IMR-90 (cell line): Measurements from ENCODE around the gene KCNQ2. TPM values are rescaled to one million over a fixed set of nuclear protein-coding genes. Genes with fewer than 3 reads are reported as not detected.

ENCODE experiments used
- ATAC-seq: fragments of 200-7000 bp; cut with Tn5 transposase; 2 replicates; pipeline ENCODE4 v1.9.1; 2020; ENCODE audit warnings: low read depth, mild to moderate bottlenecking, moderate library complexity
- BruUV-seq: library from RNA; stranded (reverse); fragments of 400-500 nt; replicated peaks from 2 replicates; lab custom pipeline; 2021; lab: Mats Ljungman, UMichigan
- CTCF ChIA-PET: fragments of 300-600 bp; formaldehyde crosslinking; extraction: SDS; loops from one replicate; lab custom pipeline; 2021; ENCODE audit warnings: antibody characterized with exemption; lab: Yijun Ruan, JAX
- POLR2A ChIA-PET: fragments of 300-600 bp; sonication (Branson Sonifier 250); formaldehyde crosslinking; loops from one replicate; lab custom pipeline; 2022; ENCODE audit warnings: antibody characterized with exemption; ENCODE audit not compliant: unreplicated experiment; lab: Charles Lee
- DNase-seq: peaks from one replicate; pipeline ENCODE4 v3.0.0; 2013
- H2AFZ ChIP-seq: replicated peaks from 2 replicates; pipeline ENCODE3; 2013; ENCODE audit warnings: low read length, mild to moderate bottlenecking; ENCODE audit not compliant: poor library complexity
- H2AK5ac ChIP-seq: 2 replicates; pipeline ENCODE4 v1.6.1; 2013; ENCODE audit warnings: low read depth, low read length, inconsistent platforms
- H2AK9ac ChIP-seq: replicated peaks from 2 replicates; pipeline ENCODE3; 2013; ENCODE audit warnings: mild to moderate bottlenecking, low read depth, low read length, moderate library complexity; ENCODE audit not compliant: poor library complexity
- H2BK120ac ChIP-seq: 2 replicates; pipeline ENCODE4 v1.6.1; 2013; ENCODE audit warnings: low read depth, low read length, inconsistent platforms
- H2BK15ac ChIP-seq: 3 replicates; pipeline ENCODE4 v1.6.1; 2013; ENCODE audit warnings: low read depth, low read length, inconsistent platforms
- H2BK20ac ChIP-seq: 2 replicates; pipeline ENCODE4 v1.6.1; 2013; ENCODE audit warnings: low read depth, mild to moderate bottlenecking, inconsistent platforms, low read length, moderate library complexity
- H2BK5ac ChIP-seq: 2 replicates; pipeline ENCODE4 v1.6.1; 2013; ENCODE audit warnings: mild to moderate bottlenecking, low read depth, low read length, inconsistent platforms; ENCODE audit not compliant: poor library complexity, severe bottlenecking
- H3K14ac ChIP-seq: replicated peaks from 2 replicates; pipeline ENCODE4 v1.6.1; 2013; ENCODE audit warnings: low read depth, low read length, inconsistent platforms
- H3K18ac ChIP-seq: 2 replicates; pipeline ENCODE4 v1.6.1; 2013; ENCODE audit warnings: low read depth, low read length, control low read depth
- H3K23ac ChIP-seq: 2 replicates; pipeline ENCODE4 v1.6.1; 2013; ENCODE audit warnings: low read depth, low read length, inconsistent platforms
- H3K27ac ChIP-seq: 2 replicates; pipeline ENCODE4 v1.5.1; 2013; ENCODE audit warnings: mild to moderate bottlenecking, control low read depth, low read length; ENCODE audit not compliant: insufficient read depth
- H3K27me3 ChIP-seq: 2 replicates; pipeline ENCODE4 v1.6.1; 2013; ENCODE audit warnings: low read length; ENCODE audit not compliant: control insufficient read depth, insufficient read depth
- H3K36me3 ChIP-seq: 2 replicates; pipeline ENCODE4 v1.6.1; 2013; ENCODE audit warnings: low read length, mixed read lengths; ENCODE audit not compliant: control insufficient read depth, insufficient read depth
- H3K4ac ChIP-seq: 2 replicates; pipeline ENCODE4 v1.6.1; 2013; ENCODE audit warnings: low read depth, low read length, inconsistent platforms
- H3K4me1 ChIP-seq: 2 replicates; pipeline ENCODE4 v1.6.1; 2013; ENCODE audit warnings: low read length, mixed read lengths; ENCODE audit not compliant: control insufficient read depth, insufficient read depth
- H3K4me2 ChIP-seq: 2 replicates; pipeline ENCODE4 v1.6.1; 2013; ENCODE audit warnings: low read depth, mild to moderate bottlenecking, control low read depth, low read length, moderate library complexity
- H3K4me3 ChIP-seq: 2 replicates; pipeline ENCODE4 v1.5.1; 2013; ENCODE audit warnings: low read depth, mild to moderate bottlenecking, control low read depth, low read length, moderate library complexity; ENCODE audit not compliant: insufficient read depth
- H3K56ac ChIP-seq: 2 replicates; pipeline ENCODE4 v1.6.1; 2013; ENCODE audit warnings: low read length, inconsistent platforms; ENCODE audit not compliant: insufficient read depth; ENCODE audit errors: extremely low read depth
- H3K79me1 ChIP-seq, 2 experiments: 2 replicates each; pipeline ENCODE4 v1.6.1; 2013; ENCODE audit warnings: low read length in 2 of 2, inconsistent platforms in 1 of 2, low read depth in 1 of 2
- H3K9ac ChIP-seq: 2 replicates; pipeline ENCODE4 v1.6.1; 2013; ENCODE audit warnings: low read depth, low read length, control low read depth
- H3K9me1 ChIP-seq: 2 replicates; pipeline ENCODE4 v1.6.1; 2013; ENCODE audit warnings: low read length, inconsistent platforms; ENCODE audit not compliant: insufficient read depth
- H3K9me3 ChIP-seq: 2 replicates; pipeline ENCODE4 v1.6.1; 2013; ENCODE audit warnings: low read length; ENCODE audit not compliant: control insufficient read depth, insufficient read depth
- H4K20me1 ChIP-seq: 2 replicates; pipeline ENCODE4 v1.6.1; 2013; ENCODE audit warnings: low read length, inconsistent platforms; ENCODE audit not compliant: insufficient read depth
- H4K5ac ChIP-seq: 2 replicates; pipeline ENCODE4 v1.6.1; 2013; ENCODE audit warnings: mild to moderate bottlenecking, low read depth, low read length, control low read depth
- H4K8ac ChIP-seq, 2 experiments: 2 replicates each; pipeline ENCODE4 v1.6.1; 2013; ENCODE audit warnings: low read depth in 2 of 2, low read length in 2 of 2, control low read depth in 1 of 2, inconsistent platforms in 1 of 2
- H4K91ac ChIP-seq: 2 replicates; pipeline ENCODE4 v1.6.1; 2013; ENCODE audit warnings: low read depth, low read length, inconsistent platforms; ENCODE audit not compliant: insufficient read depth
- BHLHE40 ChIP-seq: fragments of 150-350 bp; IDR thresholded peaks from 2 replicates; pipeline ENCODE4 v1.6.1; 2016; ENCODE audit warnings: mild to moderate bottlenecking, low read depth, low read length
- CEBPB ChIP-seq: IDR thresholded peaks from 2 replicates; pipeline ENCODE4 v1.6.1; 2012; ENCODE audit warnings: low read depth, low read length, improper control_type of control experiment
- CHD1 ChIP-seq: IDR thresholded peaks from 2 replicates; pipeline ENCODE4 v1.6.1; 2012; ENCODE audit warnings: low read depth, low read length, improper control_type of control experiment
- FOS ChIP-seq: fragments of 150-350 bp; IDR thresholded peaks from 2 replicates; pipeline ENCODE4 v1.6.1; 2016; ENCODE audit warnings: low read depth, low read length
- MAFK ChIP-seq: IDR thresholded peaks from 2 replicates; pipeline ENCODE4 v1.6.1; 2012; ENCODE audit warnings: low read depth, low read length, improper control_type of control experiment
- MXI1 ChIP-seq: IDR thresholded peaks from 2 replicates; pipeline ENCODE4 v1.6.1; 2012; ENCODE audit warnings: low read depth, mild to moderate bottlenecking, low read length, moderate library complexity, borderline replicate concordance
- NFE2L2 ChIP-seq: fragments of 150-350 bp; IDR thresholded peaks from 2 replicates; pipeline ENCODE4 v1.6.1; 2016; ENCODE audit warnings: low read depth, mild to moderate bottlenecking, low read length
- POLR2A ChIP-seq: IDR thresholded peaks from 2 replicates; pipeline ENCODE4 v1.6.1; 2012; ENCODE audit warnings: mild to moderate bottlenecking, low read depth, low read length
- RAD21 ChIP-seq: IDR thresholded peaks from 2 replicates; pipeline ENCODE4 v1.6.1; 2012; ENCODE audit warnings: low read length, improper control_type of control experiment
- RCOR1 ChIP-seq: IDR thresholded peaks from 2 replicates; pipeline ENCODE4 v1.6.1; 2012; ENCODE audit warnings: mild to moderate bottlenecking, low read length, improper control_type of control experiment; ENCODE audit not compliant: insufficient replicate concordance
- RFX5 ChIP-seq: IDR thresholded peaks from 2 replicates; pipeline ENCODE4 v1.8.0; 2012; ENCODE audit warnings: low read depth, mild to moderate bottlenecking, low read length, moderate library complexity
- WGBS, 2 experiments: methylation state at CpG; one replicate each; pipeline versions ENCODE4 v1.1.5 to v1.1.7; 2013; ENCODE audit warnings: missing lambda C conversion rate in 2 of 2; ENCODE audit not compliant: insufficient read length in 1 of 2; ENCODE audit errors: extremely low coverage in 2 of 2; 5-methylcytosine and 5-hydroxymethylcytosine counted together
- dilution Hi-C: fragments of 300-500 bp; cut with HindIII; formaldehyde crosslinking; loops from one replicate; pipeline ENCODE4 v1.14.3; 2018; ENCODE audit warnings: low sequenced_read_pairs; ENCODE audit not compliant: unreplicated experiment
- in situ Hi-C: fragments of 300-500 bp; cut with MboI; formaldehyde crosslinking; loops from 3 replicates; pipeline ENCODE4 v1.14.3; 2019; ENCODE audit warnings: low sequenced_read_pairs, inconsistent platforms, mixed read lengths
- intact Hi-C: fragments of 100-400 bp; cut with micrococcal nuclease; formaldehyde crosslinking; loops from 2 replicates; pipeline ENCODE4 v1.10.0; 2022
- polyA plus RNA-seq, 3 experiments: library from polyadenylated mRNA; depleted of rRNA; stranded (reverse); fragments of >200 nt; gene quantifications; 2 replicates each; pipeline ENCODE4 v1.2.3, GENCODE V29; 2012; ENCODE audit warnings: low replicate concordance in 1 of 3
- total RNA-seq: library from RNA; depleted of rRNA; stranded (reverse); fragments of >200 nt; gene quantifications from 2 replicates; pipeline ENCODE4 v1.2.3, GENCODE V29; 2012
- TF ChIP-seq, protein P1 (sequence below): fragments of 150-350 bp; IDR thresholded peaks from 2 replicates; pipeline ENCODE4 v1.6.1; 2016; ENCODE audit warnings: low read depth, mild to moderate bottlenecking, low read length, moderate library complexity, borderline replicate concordance
- TF ChIP-seq, protein P2 (sequence below): conservative IDR thresholded peaks from 2 replicates; pipeline ENCODE4 v1.5.1; 2012; ENCODE audit warnings: mild to moderate bottlenecking, low read depth, low read length, improper control_type of control experiment

The KCNQ2 gene
- total and polyA plus RNA-seq, 2 of the 4 experiments (the other 2 are of a cell fraction) = 0.02 TPM; not detected in 1

DNA sequence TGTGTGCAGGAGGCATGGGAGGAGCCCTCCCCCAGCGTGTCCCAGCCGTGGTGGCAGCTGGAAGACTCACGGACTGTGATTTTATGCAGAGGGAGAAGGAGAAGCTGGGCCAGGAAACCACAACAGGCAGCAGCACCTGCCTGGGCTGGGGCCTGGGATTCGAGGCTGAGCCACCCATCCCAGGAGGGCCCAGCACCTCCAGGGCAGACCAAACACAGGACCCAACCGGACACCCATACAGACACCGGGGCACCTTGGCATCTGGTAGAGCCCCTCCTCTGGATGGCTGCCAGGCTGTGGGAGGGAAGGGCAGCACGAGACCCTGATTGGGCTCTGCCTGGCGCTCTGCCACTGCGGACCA is 69.6 kb downstream of the KCNQ2 start:
- H3K56ac ChIP-seq = no peak overlapping the region
- CTCF ChIA-PET = no interaction called here
- H2AFZ ChIP-seq = no peak overlapping the region
- H3K14ac ChIP-seq = no peak overlapping the region
- H3K9ac ChIP-seq = no peak overlapping the region
- no peaks in the 10 kb centered on the region for H3K36me3 ChIP-seq
- no peak overlapping the region for H2BK5ac ChIP-seq
- H3K18ac ChIP-seq = no peak overlapping the region
- BruUV-seq = no TSS peak
- no peak overlapping the region for H3K4me2 ChIP-seq
- H3K4me3 ChIP-seq = no peak overlapping the region
- dilution Hi-C loops = no loop called here
- H4K5ac ChIP-seq = no peak overlapping the region
- no peak for DNase-seq
- POLR2A ChIA-PET = no interaction called here
- no peak overlapping the region for H2BK20ac ChIP-seq
- intact Hi-C loops = no loop called here
- no peak overlapping the region for H2AK5ac ChIP-seq
- H3K27ac ChIP-seq = no peak overlapping the region
- WGBS, 2 experiments = 0% methylated on average over 1 of the region's 9 CpGs; no CpG with 5 or more reads in 1 of the 2 experiments
- no peak overlapping the region for H2AK9ac ChIP-seq
- H4K8ac ChIP-seq = no peak overlapping the region
- no peak overlapping the region for H2BK120ac ChIP-seq
- no peak overlapping the region for H3K4ac ChIP-seq
- in situ Hi-C loops = no loop called here
- H3K79me1 ChIP-seq = no peaks in the 10 kb centered on the region
- no peaks in the 10 kb centered on the region for H3K9me1 ChIP-seq
- H3K27me3 ChIP-seq = peaks cover 1% of the 10 kb centered on the region; the same call in 1 of the 2 replicates
- H3K23ac ChIP-seq = no peak overlapping the region
- no peak for ATAC-seq
- TF ChIP-seq RFX5 (no peak), CEBPB (no peak), RAD21 (no peak), FOS (no peak), BHLHE40 (no peak), MXI1 (no peak), RCOR1 (no peak), MAFK (no peak), CHD1 (no peak), POLR2A (no peak), NFE2L2 (no peak)
- TF ChIP-seq, protein P1, sequence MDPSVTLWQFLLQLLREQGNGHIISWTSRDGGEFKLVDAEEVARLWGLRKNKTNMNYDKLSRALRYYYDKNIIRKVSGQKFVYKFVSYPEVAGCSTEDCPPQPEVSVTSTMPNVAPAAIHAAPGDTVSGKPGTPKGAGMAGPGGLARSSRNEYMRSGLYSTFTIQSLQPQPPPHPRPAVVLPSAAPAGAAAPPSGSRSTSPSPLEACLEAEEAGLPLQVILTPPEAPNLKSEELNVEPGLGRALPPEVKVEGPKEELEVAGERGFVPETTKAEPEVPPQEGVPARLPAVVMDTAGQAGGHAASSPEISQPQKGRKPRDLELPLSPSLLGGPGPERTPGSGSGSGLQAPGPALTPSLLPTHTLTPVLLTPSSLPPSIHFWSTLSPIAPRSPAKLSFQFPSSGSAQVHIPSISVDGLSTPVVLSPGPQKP = no peak
- TF ChIP-seq, protein P2, sequence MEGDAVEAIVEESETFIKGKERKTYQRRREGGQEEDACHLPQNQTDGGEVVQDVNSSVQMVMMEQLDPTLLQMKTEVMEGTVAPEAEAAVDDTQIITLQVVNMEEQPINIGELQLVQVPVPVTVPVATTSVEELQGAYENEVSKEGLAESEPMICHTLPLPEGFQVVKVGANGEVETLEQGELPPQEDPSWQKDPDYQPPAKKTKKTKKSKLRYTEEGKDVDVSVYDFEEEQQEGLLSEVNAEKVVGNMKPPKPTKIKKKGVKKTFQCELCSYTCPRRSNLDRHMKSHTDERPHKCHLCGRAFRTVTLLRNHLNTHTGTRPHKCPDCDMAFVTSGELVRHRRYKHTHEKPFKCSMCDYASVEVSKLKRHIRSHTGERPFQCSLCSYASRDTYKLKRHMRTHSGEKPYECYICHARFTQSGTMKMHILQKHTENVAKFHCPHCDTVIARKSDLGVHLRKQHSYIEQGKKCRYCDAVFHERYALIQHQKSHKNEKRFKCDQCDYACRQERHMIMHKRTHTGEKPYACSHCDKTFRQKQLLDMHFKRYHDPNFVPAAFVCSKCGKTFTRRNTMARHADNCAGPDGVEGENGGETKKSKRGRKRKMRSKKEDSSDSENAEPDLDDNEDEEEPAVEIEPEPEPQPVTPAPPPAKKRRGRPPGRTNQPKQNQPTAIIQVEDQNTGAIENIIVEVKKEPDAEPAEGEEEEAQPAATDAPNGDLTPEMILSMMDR = no peak
- H3K4me1 ChIP-seq = no peaks in the 10 kb centered on the region
- no peaks in the 10 kb centered on the region for H4K20me1 ChIP-seq
- H4K91ac ChIP-seq = no peak overlapping the region
- no peak overlapping the region for H2BK15ac ChIP-seq
- H3K9me3 ChIP-seq = no peaks in the 10 kb centered on the region
